Measurements from ENCODE around the gene NEUROD4. TPM values are rescaled to one million over a fixed set of nuclear protein-coding genes. Genes with fewer than 3 reads are reported as not detected.

Gene NEUROD4
- total RNA-seq (2014; rRNA removed) (not detected in 2 replicates), Bru-seq, nascent RNA (not detected), BruChase-seq, experiment 1, labeled RNA remaining after a 6-hour chase (not detected), BruChase-seq, experiment 2, labeled RNA remaining after a 2-hour chase (not detected)
- long read RNA-seq, result 0 reads

- no peaks in the 10 kb centered on the region for H3K79me2 ChIP-seq (ENCODE audit: low read length)
- no peak within 1 kb of the TSS for H3K27ac ChIP-seq (ENCODE audit: low read length)
- BruUV-seq (replicated peaks), result no TSS peak
- no peak within 1 kb of the TSS for H3K9ac ChIP-seq (ENCODE audit: low read length)
- no peaks in the 10 kb centered on the region for H3K4me1 ChIP-seq (ENCODE audit: insufficient read depth, low read length)
- CTCF ChIA-PET, result interaction anchor here (1.0 kb wide), 1 partner anchor 49 kb away, joined by 3 read pairs; no protein-coding TSS in a partner anchor
- no peak within 1 kb of the TSS for H3K4me3 ChIP-seq (ENCODE audit: low read length)
- H3K27me3 ChIP-seq (ENCODE audit: low read length), result peaks cover 45% of the 10 kb centered on the region
- TF ChIP-seq EZH2 (IDR thresholded peaks at IDR 0.05; ENCODE audit: low read length, unreplicated experiment) (no peak), CTCF (conservative IDR thresholded peaks at IDR 0.05; ENCODE audit: low read depth, low read length) (no peak), EZH2phosphoT487 (IDR thresholded peaks at IDR 0.05; ENCODE audit: borderline replicate concordance, low read length) (no peak)
- no peaks in the 10 kb centered on the region for H3K9me3 ChIP-seq (ENCODE audit: low read length)
- H3K36me3 ChIP-seq (ENCODE audit: low read depth, low read length), result no peaks in the 10 kb centered on the region
- no peaks in the 10 kb centered on the region for H3K9me2 ChIP-seq (replicated peaks; ENCODE audit: low read length)
- DNase-seq (peak; percentile 66), ATAC-seq (peak; percentile 71)
- no peaks in the 10 kb centered on the region for H3F3A ChIP-seq (ENCODE audit: low read length, unreplicated experiment)
- H2AFZ ChIP-seq (ENCODE audit: low read length), result no peak within 1 kb of the TSS
- intact Hi-C loops (cut with micrococcal nuclease), result no loop called here
- no peak within 1 kb of the TSS for H3K4me2 ChIP-seq (ENCODE audit: low read length)
- no peaks in the 10 kb centered on the region for H4K20me1 ChIP-seq (ENCODE audit: low read length)
- POLR2A ChIA-PET (ENCODE audit: unreplicated experiment), result no interaction called here
These were observed at the start of gene NEUROD4 for GRCh38 chr12:55019784-55020183. Gene NEUROD4 (plus strand): TSS chr12:55019974. CDS start chr12:55026440, 6,466 bp downstream.

GRCh38 chr12:54970741-54971140, 49.0 kb upstream of the NEUROD4 start:
- Histone ChIP-seq H3K27me3 (ENCODE audit: low read length) (peaks cover 84% of the 10 kb centered on the region), H3K4me2 (ENCODE audit: low read length) (no peak overlapping the region), H3K79me2 (ENCODE audit: low read length) (no peaks in the 10 kb centered on the region), H3K4me1 (ENCODE audit: insufficient read depth, low read length) (no peaks in the 10 kb centered on the region), H2AFZ (ENCODE audit: low read length) (no peak overlapping the region), H3F3A (ENCODE audit: low read length, unreplicated experiment) (no peaks in the 10 kb centered on the region), H3K4me3 (ENCODE audit: low read length) (no peak overlapping the region), H4K20me1 (ENCODE audit: low read length) (no peaks in the 10 kb centered on the region), H3K36me3 (ENCODE audit: low read depth, low read length) (no peaks in the 10 kb centered on the region), H3K9ac (ENCODE audit: low read length) (no peak overlapping the region), H3K9me3 (ENCODE audit: low read length) (no peaks in the 10 kb centered on the region), H3K27ac (ENCODE audit: low read length) (no peak overlapping the region), H3K9me2 (replicated peaks; ENCODE audit: low read length) (no peaks in the 10 kb centered on the region)
- POLR2A ChIA-PET (ENCODE audit: unreplicated experiment), result no interaction called here
- no TSS peak for BruUV-seq (replicated peaks)
- DNase-seq, result no peak
- CTCF ChIA-PET, result no interaction called here
- intact Hi-C loops (cut with micrococcal nuclease), result no loop called here
- no peak for ATAC-seq
- no peak for TF ChIP-seq EZH2phosphoT487 (IDR thresholded peaks at IDR 0.05; ENCODE audit: borderline replicate concordance, low read length)
- TF ChIP-seq EZH2 (IDR thresholded peaks at IDR 0.05; ENCODE audit: low read length, unreplicated experiment), result no peak
- no peak for TF ChIP-seq CTCF (conservative IDR thresholded peaks at IDR 0.05; ENCODE audit: low read depth, low read length)

GRCh38 chr12:54973556-54973955, 46.2 kb upstream of the NEUROD4 start:
- intact Hi-C loops (cut with micrococcal nuclease), result no loop called here
- H3K36me3 ChIP-seq (ENCODE audit: low read depth, low read length), result no peaks in the 10 kb centered on the region
- no peaks in the 10 kb centered on the region for H3F3A ChIP-seq (ENCODE audit: low read length, unreplicated experiment)
- H3K79me2 ChIP-seq (ENCODE audit: low read length), result no peaks in the 10 kb centered on the region
- no peaks in the 10 kb centered on the region for H3K9me2 ChIP-seq (replicated peaks; ENCODE audit: low read length)
- no peak overlapping the region for H3K4me2 ChIP-seq (ENCODE audit: low read length)
- TF ChIP-seq EZH2 (IDR thresholded peaks at IDR 0.05; ENCODE audit: low read length, unreplicated experiment), result no peak
- no peak for TF ChIP-seq CTCF (conservative IDR thresholded peaks at IDR 0.05; ENCODE audit: low read depth, low read length)
- no peak for TF ChIP-seq EZH2phosphoT487 (IDR thresholded peaks at IDR 0.05; ENCODE audit: borderline replicate concordance, low read length)
- DNase-seq (no peak), ATAC-seq (no peak)
- ChIA-PET POLR2A (ENCODE audit: unreplicated experiment) (no interaction called here), CTCF (no interaction called here)
- H3K27ac ChIP-seq (ENCODE audit: low read length), result no peak overlapping the region
- BruUV-seq (replicated peaks), result no TSS peak
- H3K4me3 ChIP-seq (ENCODE audit: low read length), result no peak overlapping the region
- H3K9ac ChIP-seq (ENCODE audit: low read length), result no peak overlapping the region
- H3K4me1 ChIP-seq (ENCODE audit: insufficient read depth, low read length), result no peaks in the 10 kb centered on the region
- H4K20me1 ChIP-seq (ENCODE audit: low read length), result no peaks in the 10 kb centered on the region
- H3K27me3 ChIP-seq (ENCODE audit: low read length), result peaks cover 83% of the 10 kb centered on the region
- H3K9me3 ChIP-seq (ENCODE audit: low read length), result no peaks in the 10 kb centered on the region
- H2AFZ ChIP-seq (ENCODE audit: low read length), result no peak overlapping the region

Measured in PC-3 (cell line).